ENCODE data around the gene TASP1.

GRCh38 chr20:13424174-13424833 is 214.4 kb downstream of the TASP1 start:
- no peak for TF ChIP-seq CTCF (IDR thresholded peaks at IDR 0.05; ENCODE audit: insufficient read depth, low read depth, low read length)
- no peak for TF ChIP-seq EZH2 (IDR thresholded peaks at IDR 0.05; ENCODE audit: insufficient read depth, low read length)
